Medulla oblongata (tissue), 1 donor: ENCODE data around the gene LRRC74B.
"Not testable (repeated sequence)": the region's sequence is repeated elsewhere in the genome, so short reads cannot be mapped to it uniquely, and the experiment has no call there.

Experiments used
- DNase-seq: peaks from one replicate; pipeline ENCODE4 v3.0.0-alpha.2; 2015; ENCODE audit errors: extremely low spot score

LRRC74B gene

GRCh38 chr22:21045585-21046294 is at the start of gene LRRC74B:
Gene LRRC74B (plus strand): TSS chr22:21045946. CDS start chr22:21045987, 41 bp downstream.
- DNase-seq, result peak; percentile 88

GRCh38 chr22:20996031-20996410 is 49.7 kb upstream of the LRRC74B start:
- DNase-seq, result no peak

- DNase-seq, result no peak
Measured at GRCh38 chr22:20996598-20997535, 48.9 kb upstream of the LRRC74B start.

GRCh38 chr22:20997536-20998257 is 48.0 kb upstream of the LRRC74B start:
- no peak for DNase-seq

GRCh38 chr22:20998411-20999336 is 47.1 kb upstream of the LRRC74B start:
- DNase-seq, result no peak

- DNase-seq, result no peak
Measured at GRCh38 chr22:20999350-21000206, 46.2 kb upstream of the LRRC74B start.

- DNase-seq, result no peak
Measured at GRCh38 chr22:21000207-21000986, 45.3 kb upstream of the LRRC74B start.

- no peak for DNase-seq
Measured at GRCh38 chr22:21000987-21001600, 44.7 kb upstream of the LRRC74B start.

GRCh38 chr22:21001601-21002325 is 44.0 kb upstream of the LRRC74B start, which contains the start of gene THAP7:
Gene THAP7 (minus strand): TSS chr22:21002118. CDS start chr22:21001911, 207 bp downstream.
- DNase-seq, result peak; percentile 96

- no peak for DNase-seq
Measured at GRCh38 chr22:21003782-21004181, 42.0 kb upstream of the LRRC74B start.

GRCh38 chr22:21009208-21009607 is 36.5 kb upstream of the LRRC74B start:
- not testable (repeated sequence) for DNase-seq

- no peak for DNase-seq
Measured at GRCh38 chr22:21009638-21010425, 35.9 kb upstream of the LRRC74B start.

- DNase-seq, result no peak
Measured at GRCh38 chr22:21010426-21011113, 35.2 kb upstream of the LRRC74B start.

GRCh38 chr22:21012446-21013407 is 33.0 kb upstream of the LRRC74B start:
- DNase-seq, result no peak

GRCh38 chr22:21013657-21014201 is 32.0 kb upstream of the LRRC74B start:
- no peak for DNase-seq
